ENCODE measurements around the gene KEAP1. TPM values are rescaled to one million over a fixed set of nuclear protein-coding genes. Genes with fewer than 3 reads are reported as not detected.

Gene KEAP1
- total RNA-seq, 4 donors from 2014 or later, result 36.2 to 55.9 (median 48.0) TPM

- TF ChIP-seq CTCF (IDR thresholded peaks at IDR 0.05; ENCODE audit: low read depth), result no peak
Measured at GRCh38 chr19:10474962-10475451, 28.1 kb downstream of the KEAP1 start.

DNA sequence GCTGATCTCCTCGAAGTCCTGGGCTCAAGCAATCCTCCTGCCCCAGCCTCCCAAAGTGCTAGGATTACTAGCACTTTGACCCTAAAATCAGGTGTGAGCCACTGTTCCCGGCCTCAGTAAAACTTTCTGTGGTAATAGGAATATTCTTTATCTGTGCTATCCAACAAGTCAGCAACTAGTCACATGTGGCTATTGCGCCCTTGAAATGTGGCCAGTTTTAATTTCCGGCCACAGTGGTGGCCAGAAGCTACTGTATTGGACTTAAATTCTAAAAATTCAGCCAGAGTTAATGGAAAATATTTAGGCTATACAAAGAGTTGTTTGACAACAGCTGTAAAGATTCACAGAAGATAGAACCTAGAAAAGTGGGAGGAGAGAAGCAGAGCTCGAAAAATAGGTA, 30.0 kb downstream of the KEAP1 start:
- no peak for TF ChIP-seq CTCF (IDR thresholded peaks at IDR 0.05; ENCODE audit: low read depth)

DNA sequence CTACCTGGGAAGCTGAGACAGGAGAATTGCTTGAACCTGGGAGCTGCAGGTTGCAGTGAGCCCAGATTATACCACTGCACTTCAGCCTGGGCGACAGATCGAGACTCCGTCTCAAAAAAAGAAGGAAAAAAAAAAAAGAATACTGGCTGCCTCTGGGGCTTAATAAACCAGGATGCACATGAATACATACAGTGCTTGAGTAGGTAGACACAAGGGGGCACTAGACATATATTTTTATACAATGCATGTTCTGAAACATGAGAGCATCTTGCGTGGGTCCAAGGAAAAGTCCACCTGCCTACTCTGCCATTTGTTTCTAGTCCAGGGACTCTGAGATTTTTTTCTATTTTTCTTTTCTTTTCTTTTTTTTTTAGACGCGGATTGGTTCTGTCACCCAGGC, 31.2 kb downstream of the KEAP1 start:
- no peak for TF ChIP-seq CTCF (IDR thresholded peaks at IDR 0.05; ENCODE audit: low read depth)

- TF ChIP-seq CTCF (IDR thresholded peaks at IDR 0.05; ENCODE audit: low read depth), result no peak
Measured at GRCh38 chr19:10468133-10468532, 35.0 kb downstream of the KEAP1 start.

GRCh38 chr19:10467104-10467706, 36.0 kb downstream of the KEAP1 start:
- TF ChIP-seq CTCF (IDR thresholded peaks at IDR 0.05; ENCODE audit: low read depth), result no peak

DNA sequence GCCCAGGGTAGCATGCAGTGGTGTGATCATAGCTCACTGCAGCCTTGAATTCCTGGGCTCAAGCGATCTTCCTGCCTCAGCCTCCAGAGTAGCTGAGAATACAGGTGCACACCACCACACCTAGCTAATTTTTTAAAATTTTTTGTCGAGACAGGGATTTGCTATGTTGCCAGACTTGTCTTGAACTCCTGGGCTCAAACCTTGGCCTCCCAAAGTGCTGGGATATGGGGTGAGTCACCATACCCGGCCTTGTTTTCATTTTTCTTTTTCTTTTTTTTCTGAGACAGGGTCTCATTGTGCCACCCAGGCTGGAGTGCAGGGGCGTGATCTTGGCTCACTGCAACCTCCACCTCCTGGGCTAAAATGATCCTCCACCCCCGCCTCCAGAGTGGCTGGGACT, 38.7 kb downstream of the KEAP1 start:
- no peak for TF ChIP-seq CTCF (IDR thresholded peaks at IDR 0.05; ENCODE audit: low read depth)

GRCh38 chr19:10462557-10462956, 40.6 kb downstream of the KEAP1 start:
- no peak for TF ChIP-seq CTCF (IDR thresholded peaks at IDR 0.05; ENCODE audit: low read depth)
